HUES48 (cell line): ENCODE data around the gene PIRT.
A peak's percentile ranks its signal among the peaks of the same experiment; 100 is the strongest.

Source experiments
- H3K27ac ChIP-seq: one replicate; pipeline ENCODE4 v1.7.0; 2013; ENCODE audit warnings: low read depth, low read length, inconsistent platforms
- H3K27me3 ChIP-seq: 2 replicates; pipeline ENCODE4 v1.6.1; 2013; ENCODE audit warnings: mild to moderate bottlenecking, low read length; ENCODE audit not compliant: control insufficient read depth, insufficient read depth
- H3K36me3 ChIP-seq: 2 replicates; pipeline ENCODE4 v1.6.1; 2013; ENCODE audit warnings: low read length; ENCODE audit not compliant: control insufficient read depth, insufficient read depth
- H3K4me1 ChIP-seq: 2 replicates; pipeline ENCODE4 v1.6.1; 2013; ENCODE audit warnings: mild to moderate bottlenecking, low read length; ENCODE audit not compliant: control insufficient read depth, insufficient read depth
- H3K4me3 ChIP-seq: 2 replicates; pipeline ENCODE4 v1.5.1; 2013; ENCODE audit warnings: mild to moderate bottlenecking, low read depth, low read length
- H3K9ac ChIP-seq: 2 replicates; pipeline ENCODE4 v1.6.1; 2013; ENCODE audit warnings: mild to moderate bottlenecking, low read depth, low read length, moderate library complexity
- H3K9me3 ChIP-seq: 2 replicates; pipeline ENCODE4 v1.6.1; 2013; ENCODE audit warnings: low read length; ENCODE audit not compliant: control insufficient read depth, insufficient read depth

PIRT gene

GRCh38 chr17:10845388-10845751 is 7.5 kb upstream of the PIRT start:
- Histone ChIP-seq H3K9ac (no peak overlapping the region), H3K27me3 (no peaks in the 10 kb centered on the region), H3K36me3 (no peaks in the 10 kb centered on the region), H3K4me3 (peak overlapping the region; percentile 72; the same call in 1 of the 2 replicates), H3K9me3 (no peaks in the 10 kb centered on the region), H3K4me1 (peaks cover 13% of the 10 kb centered on the region), H3K27ac (no peak overlapping the region)

- no peak overlapping the region for H3K27ac ChIP-seq
- peaks cover 13% of the 10 kb centered on the region for H3K4me1 ChIP-seq
- H3K9ac ChIP-seq = no peak overlapping the region
- H3K36me3 ChIP-seq = no peaks in the 10 kb centered on the region
- no peaks in the 10 kb centered on the region for H3K9me3 ChIP-seq
- H3K27me3 ChIP-seq = no peaks in the 10 kb centered on the region
- peak overlapping the region; percentile 72 for H3K4me3 ChIP-seq
Observed at GRCh38 chr17:10844621-10845387, 6.9 kb upstream of the PIRT start.

GRCh38 chr17:10843811-10844210 is 5.9 kb upstream of the PIRT start:
- Histone ChIP-seq H3K9me3 (no peaks in the 10 kb centered on the region), H3K9ac (no peak overlapping the region), H3K27ac (no peak overlapping the region), H3K4me3 (0 out of 2 replicates have a peak overlapping the region, but pooled peaks have one; percentile 72), H3K36me3 (no peaks in the 10 kb centered on the region), H3K4me1 (peaks cover 13% of the 10 kb centered on the region), H3K27me3 (no peaks in the 10 kb centered on the region)

- Histone ChIP-seq H3K36me3 (no peaks in the 10 kb centered on the region), H3K9me3 (no peaks in the 10 kb centered on the region), H3K9ac (no peak overlapping the region), H3K27ac (no peak overlapping the region), H3K4me3 (no peak overlapping the region), H3K4me1 (peaks cover 13% of the 10 kb centered on the region), H3K27me3 (no peaks in the 10 kb centered on the region)
Observed at GRCh38 chr17:10842658-10843057, 4.8 kb upstream of the PIRT start.

GRCh38 chr17:10838682-10839081 is 795 bp upstream of the PIRT start:
- Histone ChIP-seq H3K4me3 (no peak overlapping the region), H3K27me3 (no peaks in the 10 kb centered on the region), H3K9ac (no peak overlapping the region), H3K27ac (no peak overlapping the region), H3K4me1 (peaks cover 4% of the 10 kb centered on the region), H3K36me3 (no peaks in the 10 kb centered on the region), H3K9me3 (no peaks in the 10 kb centered on the region)

GRCh38 chr17:10836966-10837590 is 809 bp downstream of the PIRT start:
- Histone ChIP-seq H3K9ac (no peak overlapping the region), H3K4me3 (no peak overlapping the region), H3K9me3 (no peaks in the 10 kb centered on the region), H3K4me1 (no peaks in the 10 kb centered on the region), H3K27me3 (no peaks in the 10 kb centered on the region), H3K36me3 (no peaks in the 10 kb centered on the region), H3K27ac (no peak overlapping the region)

GRCh38 chr17:10836145-10836544 is 1.7 kb downstream of the PIRT start:
- Histone ChIP-seq H3K4me3 (no peak overlapping the region), H3K36me3 (no peaks in the 10 kb centered on the region), H3K4me1 (no peaks in the 10 kb centered on the region), H3K9ac (no peak overlapping the region), H3K9me3 (no peaks in the 10 kb centered on the region), H3K27ac (no peak overlapping the region), H3K27me3 (no peaks in the 10 kb centered on the region)

- no peak overlapping the region for H3K27ac ChIP-seq
- H3K9ac ChIP-seq = no peak overlapping the region
- no peaks in the 10 kb centered on the region for H3K36me3 ChIP-seq
- H3K4me1 ChIP-seq = peaks cover 14% of the 10 kb centered on the region
- H3K27me3 ChIP-seq = no peaks in the 10 kb centered on the region
- no peaks in the 10 kb centered on the region for H3K9me3 ChIP-seq
- H3K4me3 ChIP-seq = no peak overlapping the region
Observed at GRCh38 chr17:10831696-10832095, 6.2 kb downstream of the PIRT start.

GRCh38 chr17:10827898-10828552 is 9.9 kb downstream of the PIRT start:
- Histone ChIP-seq H3K9ac (no peak overlapping the region), H3K4me1 (peaks cover 14% of the 10 kb centered on the region), H3K27ac (no peak overlapping the region), H3K4me3 (no peak overlapping the region), H3K36me3 (no peaks in the 10 kb centered on the region), H3K27me3 (no peaks in the 10 kb centered on the region), H3K9me3 (no peaks in the 10 kb centered on the region)

- H3K9ac ChIP-seq = no peak overlapping the region
- no peak overlapping the region for H3K27ac ChIP-seq
- no peaks in the 10 kb centered on the region for H3K27me3 ChIP-seq
- H3K36me3 ChIP-seq = no peaks in the 10 kb centered on the region
- H3K4me1 ChIP-seq = peaks cover 14% of the 10 kb centered on the region
- no peak overlapping the region for H3K4me3 ChIP-seq
- H3K9me3 ChIP-seq = no peaks in the 10 kb centered on the region
Observed at GRCh38 chr17:10824874-10825273, 13.0 kb downstream of the PIRT start.

- H3K36me3 ChIP-seq = no peaks in the 10 kb centered on the region
- H3K9me3 ChIP-seq = no peaks in the 10 kb centered on the region
- H3K27me3 ChIP-seq = no peaks in the 10 kb centered on the region
- H3K4me1 ChIP-seq = no peaks in the 10 kb centered on the region
- H3K9ac ChIP-seq = no peak overlapping the region
- no peak overlapping the region for H3K27ac ChIP-seq
- no peak overlapping the region for H3K4me3 ChIP-seq
Observed at GRCh38 chr17:10821770-10822169, 16.1 kb downstream of the PIRT start.
